Heart left ventricle (tissue), 16 donors: ENCODE data around the gene MAML2. TPM values are rescaled to one million over a fixed set of nuclear protein-coding genes. Genes with fewer than 3 reads are reported as not detected.
A peak's percentile ranks its signal among the peaks of the same experiment; 100 is the strongest.

Source experiments
- ATAC-seq, 4 donors: fragments of 200-7000 bp; cut with Tn5 transposase; one replicate each; pipeline ENCODE4 v1.9.1; 2020 to 2022; ENCODE audit warnings: moderate library complexity in 4 of 4, mild to moderate bottlenecking in 3 of 4, moderate number of reproducible peaks in 1 of 4
- DNase-seq, 5 donors: peaks; one replicate each; pipeline ENCODE4 v3.0.0-alpha.2; 2020
- H3K27ac ChIP-seq, 12 donors: fragments of 200-600 bp; sonication (generic) in 4 of 12; one replicate each; pipeline versions ENCODE4 v1.5.0 to v1.8.0; 2016 to 2022; ENCODE audit warnings: mild to moderate bottlenecking in 2 of 12
- H3K27me3 ChIP-seq, 9 donors: fragments of 200-600 bp; sonication (generic) in 2 of 9; one replicate each; pipeline versions ENCODE4 v1.5.1 to v1.8.0; 2016 to 2022; ENCODE audit warnings: mild to moderate bottlenecking in 3 of 9
- H3K36me3 ChIP-seq, 9 donors: fragments of 200-600 bp; sonication (generic) in 2 of 9; one replicate each; pipeline versions ENCODE4 v1.5.0 to v1.8.0; 2018 to 2022; ENCODE audit warnings: mild to moderate bottlenecking in 2 of 9
- H3K4me1 ChIP-seq, 12 donors: fragments of 200-600 bp; sonication (generic) in 4 of 12; one replicate each; pipeline versions ENCODE4 v1.5.0 to v1.8.0; 2016 to 2022; ENCODE audit warnings: mild to moderate bottlenecking in 3 of 12
- H3K4me3 ChIP-seq, 12 donors: fragments of 200-600 bp; sonication (generic) in 4 of 12; one replicate each; pipeline versions ENCODE4 v1.5.0 to v1.8.0; 2017 to 2022; ENCODE audit warnings: mild to moderate bottlenecking in 9 of 12, moderate library complexity in 4 of 12
- H3K9me3 ChIP-seq, 12 donors: fragments of 200-600 bp; sonication (generic) in 4 of 12; one replicate each; pipeline versions ENCODE4 v1.5.0 to v1.8.0; 2016 to 2022; ENCODE audit warnings: mild to moderate bottlenecking in 1 of 12
- CTCF ChIP-seq, 12 donors: fragments of 200-600 bp; sonication (generic) in 4 of 12; IDR thresholded peaks; one replicate each; pipeline versions ENCODE4 v1.5.0 to v1.8.0; 2018 to 2022; ENCODE audit warnings: antibody characterized with exemption in 12 of 12, mild to moderate bottlenecking in 5 of 12
- POLR2A ChIP-seq, 2 donors: fragments of 450-650 bp; IDR thresholded peaks; one replicate each; pipeline ENCODE4 v1.6.1; 2017; ENCODE audit warnings: antibody characterized with exemption in 2 of 2, mild to moderate bottlenecking in 2 of 2, moderate library complexity in 2 of 2
- WGBS, 4 donors: extraction: QIAGEN DNeasy Blood & Tissue Kit in 2 of 4; methylation state at CpG; one replicate each; pipeline versions ENCODE4 v1.1.5 to v1.1.7; 2013 to 2018; 5-methylcytosine and 5-hydroxymethylcytosine counted together
- intact Hi-C, 10 donors: fragments of 100-400 bp; cut with DNase I; formaldehyde crosslinking; loops; one replicate each; pipeline versions ENCODE4 v1.11.1 to v1.14.2; 2022
- polyA plus RNA-seq, 2 donors: library from polyadenylated mRNA; stranded (reverse); fragments of 200-250 nt; gene quantifications; one replicate each; pipeline ENCODE4 v1.2.3, GENCODE V29; 2013
- total RNA-seq, 9 donors: library from RNA; depleted of rRNA in 2 of 9; stranded (reverse); fragments of >200 nt in 2 of 9; fragmentation: NEBNext Ultra II Directional in 3 of 9; extraction: Animal tissue kit (Norgen Biotek cat#: 25700) in 3 of 9; gene quantifications; one replicate each; pipeline versions ENCODE4 v1.1.0 to v1.2.4, GENCODE V29; 2016 to 2023
- donor health status: ischemic (EF 13 %, LVEDD 7.1; RV severe dilation, severe dysfunction).
- donor health status: healthy with polysubstance abuse.
- donor health status: DM: no; HTN: yes; CAD: no.
- donor health status: DM: no; HTN: no; CAD: no.
- donor health status: ischemic (EF 25% LVEDD 6.9; RV normal size, moderate dysfunction).
- donor health status: ischemic (EF 25% LVEDD 5.7; RV mildly dilated, moderate dysfunction).
- donor health status: healthy.
- donor health status: DM: yes; HTN: yes; CAD: no.
- donor health status: ischemic (EF 35%, LVEDD 5.7; RV mildly dilated, moderate dysfunction).
- donor health status: nonischemic (EF 11% LVEDD 7.7; RV severe dilation, severe dysfunction).
- donor health status: DM: yes; HTN: yes; CAD: no.
- donor health status: PGD.
- donor health status: ischemic (EF 29% LVEDD 5.4; RV normal size, mild dysfunction).
- donor health status: nonischemic (EF 23%, LVEDD 6.1; RV moderate dilation, normal function).

The MAML2 gene
- total and polyA plus RNA-seq, 11 donors, result 1.3 to 10.8 (median 4.8) TPM

GRCh38 chr11:96045622-96046456, 297.2 kb downstream of the MAML2 start:
- intact Hi-C loops, result loop anchor here in 1 of 10 donors (10.0 kb wide), 1 partner anchor 201 kb away; no protein-coding TSS in a partner anchor
- H3K36me3 ChIP-seq, result no peaks in the 10 kb centered on the region
- TF ChIP-seq POLR2A (IDR thresholded peaks at IDR 0.05) (no peak), CTCF (IDR thresholded peaks at IDR 0.05) (peak in 4 of 12 donors; percentile 23 to 37 (median 28))
- no peaks in the 10 kb centered on the region for H3K9me3 ChIP-seq
- no peaks in the 10 kb centered on the region for H3K27me3 ChIP-seq
- peak overlapping the region in 8 of 12 donors; percentile 7 to 70 (median 43) for H3K27ac ChIP-seq
- 28 to 33% (median 31%) methylated on average over 11 of the region's 11 CpGs for WGBS, 4 donors
- peak overlapping the region in 8 of 12 donors; percentile 14 to 42 (median 27) for H3K4me3 ChIP-seq
- H3K4me1 ChIP-seq, result peaks cover 0 to 32% (median 9%) of the 10 kb centered on the region in 12 donors
- DNase-seq (peak in 4 of 5 donors; percentile 19 to 44 (median 30)), ATAC-seq (peak in 3 of 4 donors; percentile 68 to 79 (median 70))

- no peaks in the 10 kb centered on the region for H3K36me3 ChIP-seq
- intact Hi-C loops, result loop anchor here in 1 of 10 donors (10.0 kb wide), 1 partner anchor 200 kb away; no protein-coding TSS in a partner anchor
- DNase-seq (no peak), ATAC-seq (no peak)
- no peaks in the 10 kb centered on the region for H3K27me3 ChIP-seq
- no peak for TF ChIP-seq CTCF (IDR thresholded peaks at IDR 0.05)
- TF ChIP-seq POLR2A (IDR thresholded peaks at IDR 0.05), result no peak
- peaks cover 0 to 23% (median 9%) of the 10 kb centered on the region in 12 donors for H3K4me1 ChIP-seq
- H3K27ac ChIP-seq, result no peak overlapping the region
- H3K4me3 ChIP-seq, result no peak overlapping the region
- 88 to 93% (median 91%) methylated on average over 2 of the region's 2 CpGs for WGBS, 4 donors
- no peaks in the 10 kb centered on the region for H3K9me3 ChIP-seq
These were observed 298.2 kb downstream of the MAML2 start for GRCh38 chr11:96044747-96045146.

- no peaks in the 10 kb centered on the region for H3K36me3 ChIP-seq
- no peak for DNase-seq
- no peaks in the 10 kb centered on the region for H3K9me3 ChIP-seq
- H3K27me3 ChIP-seq, result no peaks in the 10 kb centered on the region
- TF ChIP-seq POLR2A (IDR thresholded peaks at IDR 0.05), result no peak
- TF ChIP-seq CTCF (IDR thresholded peaks at IDR 0.05), result no peak
- peaks cover 0 to 23% (median 9%) of the 10 kb centered on the region in 12 donors for H3K4me1 ChIP-seq
- H3K4me3 ChIP-seq, result no peak overlapping the region
- H3K27ac ChIP-seq, result no peak overlapping the region
- intact Hi-C loops, result loop anchor here in 1 of 10 donors (10.0 kb wide), 1 partner anchor 200 kb away; no protein-coding TSS in a partner anchor
- ATAC-seq, result no peak
These were observed 298.7 kb downstream of the MAML2 start for GRCh38 chr11:96044311-96044710.

- Histone ChIP-seq H3K4me1 (peaks cover 0 to 23% (median 9%) of the 10 kb centered on the region in 12 donors), H3K9me3 (no peaks in the 10 kb centered on the region), H3K36me3 (no peaks in the 10 kb centered on the region), H3K4me3 (no peak overlapping the region), H3K27ac (no peak overlapping the region), H3K27me3 (no peaks in the 10 kb centered on the region)
- WGBS, 4 donors, result 49 to 65% (median 58%) methylated on average over 1 of the region's 1 CpG
- intact Hi-C loops, result loop anchor here in 1 of 10 donors (10.0 kb wide), 1 partner anchor 198 kb away; no protein-coding TSS in a partner anchor
- no peak for DNase-seq
- no peak for ATAC-seq
- no peak for TF ChIP-seq CTCF (IDR thresholded peaks at IDR 0.05)
- no peak for TF ChIP-seq POLR2A (IDR thresholded peaks at IDR 0.05)
These were observed 299.7 kb downstream of the MAML2 start for GRCh38 chr11:96043291-96043690.
